Lower lobe of right lung (tissue), 2 donors: ENCODE data around the gene CALM3. TPM values are rescaled to one million over a fixed set of nuclear protein-coding genes. Genes with fewer than 3 reads are reported as not detected.

Experiments used
- ATAC-seq, 2 donors: fragments of 200-7000 bp; cut with Tn5 transposase; one replicate each; pipeline ENCODE4 v1.9.1; 2020 to 2022; ENCODE audit warnings: mild to moderate bottlenecking in 2 of 2, moderate library complexity in 2 of 2
- DNase-seq: peaks from one replicate; pipeline ENCODE4 v3.0.0-alpha.2; 2020
- H3K27ac ChIP-seq: fragments of 200-600 bp; one replicate; pipeline ENCODE4 v1.8.0; 2022
- H3K27me3 ChIP-seq: fragments of 200-600 bp; one replicate; pipeline ENCODE4 v1.8.0; 2022; ENCODE audit warnings: low read depth
- H3K36me3 ChIP-seq: fragments of 200-600 bp; one replicate; pipeline ENCODE4 v1.8.0; 2022; ENCODE audit warnings: mild to moderate bottlenecking
- H3K4me1 ChIP-seq: fragments of 200-600 bp; one replicate; pipeline ENCODE4 v1.8.0; 2022
- H3K4me3 ChIP-seq: fragments of 200-600 bp; one replicate; pipeline ENCODE4 v1.8.0; 2022; ENCODE audit warnings: mild to moderate bottlenecking
- H3K9me3 ChIP-seq: fragments of 200-600 bp; one replicate; pipeline ENCODE4 v1.8.0; 2022
- intact Hi-C: fragments of 100-400 bp; cut with DNase I; formaldehyde crosslinking; loops from one replicate; pipeline ENCODE4 v1.11.0; 2022
- total RNA-seq: library from RNA; stranded (reverse); fragmentation: NEBNext Ultra II Directional; extraction: Animal tissue kit (Norgen Biotek cat#: 25700); gene quantifications from one replicate; pipeline ENCODE4 v1.2.1, GENCODE V29; 2021
- TF ChIP-seq, protein P1 (sequence below): fragments of 200-600 bp; IDR thresholded peaks from one replicate; pipeline ENCODE4 v1.8.0; 2022; ENCODE audit warnings: antibody characterized with exemption, mild to moderate bottlenecking
- donor health status: DM: no; HTN: yes; CAD: no; lungs with severe emphysema.

The CALM3 gene
- total RNA-seq, 1 donor from 2014 or later = 155 TPM

GRCh38 chr19:46578450-46578849 is 22.7 kb upstream of the CALM3 start:
- intact Hi-C loops = no loop called here
- ATAC-seq = no peak
- TF ChIP-seq, protein P1, sequence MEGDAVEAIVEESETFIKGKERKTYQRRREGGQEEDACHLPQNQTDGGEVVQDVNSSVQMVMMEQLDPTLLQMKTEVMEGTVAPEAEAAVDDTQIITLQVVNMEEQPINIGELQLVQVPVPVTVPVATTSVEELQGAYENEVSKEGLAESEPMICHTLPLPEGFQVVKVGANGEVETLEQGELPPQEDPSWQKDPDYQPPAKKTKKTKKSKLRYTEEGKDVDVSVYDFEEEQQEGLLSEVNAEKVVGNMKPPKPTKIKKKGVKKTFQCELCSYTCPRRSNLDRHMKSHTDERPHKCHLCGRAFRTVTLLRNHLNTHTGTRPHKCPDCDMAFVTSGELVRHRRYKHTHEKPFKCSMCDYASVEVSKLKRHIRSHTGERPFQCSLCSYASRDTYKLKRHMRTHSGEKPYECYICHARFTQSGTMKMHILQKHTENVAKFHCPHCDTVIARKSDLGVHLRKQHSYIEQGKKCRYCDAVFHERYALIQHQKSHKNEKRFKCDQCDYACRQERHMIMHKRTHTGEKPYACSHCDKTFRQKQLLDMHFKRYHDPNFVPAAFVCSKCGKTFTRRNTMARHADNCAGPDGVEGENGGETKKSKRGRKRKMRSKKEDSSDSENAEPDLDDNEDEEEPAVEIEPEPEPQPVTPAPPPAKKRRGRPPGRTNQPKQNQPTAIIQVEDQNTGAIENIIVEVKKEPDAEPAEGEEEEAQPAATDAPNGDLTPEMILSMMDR = no peak
- Histone ChIP-seq H3K27me3 (no peaks in the 10 kb centered on the region), H3K4me1 (peaks cover 4% of the 10 kb centered on the region), H3K36me3 (no peaks in the 10 kb centered on the region), H3K27ac (no peak overlapping the region), H3K4me3 (no peak overlapping the region), H3K9me3 (no peaks in the 10 kb centered on the region)
- no peak for DNase-seq

DNA sequence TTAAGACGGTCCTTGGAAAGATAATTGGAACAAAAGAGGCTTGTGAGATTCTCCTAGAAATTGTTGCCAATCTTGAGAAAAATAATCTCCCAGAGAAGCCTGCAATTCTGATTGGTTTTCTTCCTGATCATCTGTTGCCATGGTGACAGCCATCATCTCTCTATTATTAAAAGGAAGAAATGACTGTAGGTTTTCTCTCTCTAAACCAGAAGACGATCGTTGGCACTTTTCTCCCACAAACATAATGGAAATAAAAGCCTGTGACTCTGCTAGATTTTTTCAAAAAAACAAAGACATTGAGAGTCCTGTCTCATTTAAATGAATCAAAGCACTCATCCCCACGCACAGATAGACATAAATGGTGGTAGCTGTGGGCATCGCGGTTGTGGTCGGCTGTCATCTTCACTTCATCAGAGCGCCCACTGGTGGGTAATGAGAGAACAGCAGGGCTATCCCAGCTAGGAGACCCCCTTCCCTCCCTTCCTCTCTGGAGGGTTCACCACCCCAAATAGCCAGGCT is 21.7 kb upstream of the CALM3 start:
- intact Hi-C loops = no loop called here
- Histone ChIP-seq H3K27me3 (no peaks in the 10 kb centered on the region), H3K27ac (no peak overlapping the region), H3K9me3 (no peaks in the 10 kb centered on the region), H3K36me3 (no peaks in the 10 kb centered on the region), H3K4me1 (peaks cover 4% of the 10 kb centered on the region), H3K4me3 (no peak overlapping the region)
- DNase-seq (no peak), ATAC-seq (no peak)
- TF ChIP-seq, protein P1 = peak; percentile 39

DNA sequence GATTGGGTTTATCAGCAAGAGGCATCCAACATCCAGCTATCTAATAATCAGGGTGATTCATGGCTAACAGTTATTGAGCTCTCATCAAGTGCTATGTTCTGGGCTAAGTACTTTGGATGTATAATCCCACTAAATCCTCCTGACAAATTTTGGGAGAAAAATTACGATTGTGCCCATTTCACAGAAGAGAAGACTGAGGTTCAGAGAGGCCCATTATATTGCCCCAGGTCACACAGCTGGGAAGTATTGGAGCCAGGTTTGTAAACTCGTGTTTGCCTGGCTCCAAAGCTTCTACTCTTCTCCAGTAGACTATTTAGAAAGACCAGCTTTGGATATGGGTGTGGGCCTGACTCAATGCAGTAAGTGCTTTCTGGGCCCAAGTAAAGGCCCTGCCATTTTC is 20.9 kb upstream of the CALM3 start:
- no peaks in the 10 kb centered on the region for H3K27me3 ChIP-seq
- ATAC-seq (no peak), DNase-seq (no peak)
- H3K9me3 ChIP-seq = no peaks in the 10 kb centered on the region
- no peak overlapping the region for H3K27ac ChIP-seq
- intact Hi-C loops = no loop called here
- no peak overlapping the region for H3K4me3 ChIP-seq
- H3K4me1 ChIP-seq = peaks cover 4% of the 10 kb centered on the region
- no peaks in the 10 kb centered on the region for H3K36me3 ChIP-seq
- TF ChIP-seq, protein P1 = no peak

GRCh38 chr19:46585539-46585938 is 15.6 kb upstream of the CALM3 start:
- ATAC-seq (no peak), DNase-seq (no peak)
- Histone ChIP-seq H3K4me3 (no peak overlapping the region), H3K9me3 (no peaks in the 10 kb centered on the region), H3K36me3 (no peaks in the 10 kb centered on the region), H3K27me3 (no peaks in the 10 kb centered on the region), H3K4me1 (no peaks in the 10 kb centered on the region), H3K27ac (no peak overlapping the region)
- TF ChIP-seq, protein P1 = no peak
- intact Hi-C loops = no loop called here

- Histone ChIP-seq H3K27me3 (no peaks in the 10 kb centered on the region), H3K27ac (no peak overlapping the region)
- TF ChIP-seq, protein P1 = no peak
Observed at GRCh38 chr19:46586294-46586693, 14.8 kb upstream of the CALM3 start.

DNA sequence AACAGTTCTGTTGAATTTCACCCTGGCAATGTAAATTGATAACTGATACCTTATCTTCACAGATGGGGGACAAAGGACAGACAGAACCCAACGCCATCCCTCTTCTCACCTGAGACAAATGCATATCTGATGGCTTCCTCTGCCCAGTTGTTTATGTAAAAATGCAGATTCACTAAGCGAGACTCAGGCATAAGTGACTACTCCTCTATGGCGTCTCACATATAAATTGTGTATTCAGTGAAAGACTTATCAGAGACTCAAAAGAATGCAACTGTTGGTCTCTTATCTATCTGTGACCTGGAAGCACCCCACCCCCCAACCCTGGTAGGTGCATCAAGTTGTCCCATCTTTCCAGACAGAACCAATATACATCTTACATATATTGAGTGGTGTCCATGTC is 13.3 kb upstream of the CALM3 start:
- TF ChIP-seq, protein P1 = no peak
- intact Hi-C loops = no loop called here

More at GRCh38 chr19:46586294-46586693, 14.8 kb upstream of the CALM3 start:
- intact Hi-C loops = no loop called here
- no peak for ATAC-seq
- DNase-seq = no peak
- Histone ChIP-seq H3K36me3 (no peaks in the 10 kb centered on the region), H3K4me3 (no peak overlapping the region), H3K4me1 (no peaks in the 10 kb centered on the region), H3K9me3 (no peaks in the 10 kb centered on the region)

More for the DNA sequence above, 13.3 kb upstream of the CALM3 start:
- Histone ChIP-seq H3K36me3 (no peaks in the 10 kb centered on the region), H3K4me1 (no peaks in the 10 kb centered on the region), H3K4me3 (no peak overlapping the region), H3K9me3 (no peaks in the 10 kb centered on the region), H3K27ac (no peak overlapping the region), H3K27me3 (no peaks in the 10 kb centered on the region)
- ATAC-seq (no peak), DNase-seq (no peak)
